HG03558 (cell line): Measurements from ENCODE around the gene INPP5K.
A peak's percentile ranks its signal among the peaks of the same experiment; 100 is the strongest.

ENCODE experiments used
- ATAC-seq: cut with Tn5 transposase; IDR thresholded peaks from one replicate; pipeline ENCODE4 v1.9.1; 2021; ENCODE audit warnings: moderate number of reproducible peaks; ENCODE audit not compliant: unreplicated experiment; ENCODE audit errors: extremely low read depth

Gene INPP5K

DNA sequence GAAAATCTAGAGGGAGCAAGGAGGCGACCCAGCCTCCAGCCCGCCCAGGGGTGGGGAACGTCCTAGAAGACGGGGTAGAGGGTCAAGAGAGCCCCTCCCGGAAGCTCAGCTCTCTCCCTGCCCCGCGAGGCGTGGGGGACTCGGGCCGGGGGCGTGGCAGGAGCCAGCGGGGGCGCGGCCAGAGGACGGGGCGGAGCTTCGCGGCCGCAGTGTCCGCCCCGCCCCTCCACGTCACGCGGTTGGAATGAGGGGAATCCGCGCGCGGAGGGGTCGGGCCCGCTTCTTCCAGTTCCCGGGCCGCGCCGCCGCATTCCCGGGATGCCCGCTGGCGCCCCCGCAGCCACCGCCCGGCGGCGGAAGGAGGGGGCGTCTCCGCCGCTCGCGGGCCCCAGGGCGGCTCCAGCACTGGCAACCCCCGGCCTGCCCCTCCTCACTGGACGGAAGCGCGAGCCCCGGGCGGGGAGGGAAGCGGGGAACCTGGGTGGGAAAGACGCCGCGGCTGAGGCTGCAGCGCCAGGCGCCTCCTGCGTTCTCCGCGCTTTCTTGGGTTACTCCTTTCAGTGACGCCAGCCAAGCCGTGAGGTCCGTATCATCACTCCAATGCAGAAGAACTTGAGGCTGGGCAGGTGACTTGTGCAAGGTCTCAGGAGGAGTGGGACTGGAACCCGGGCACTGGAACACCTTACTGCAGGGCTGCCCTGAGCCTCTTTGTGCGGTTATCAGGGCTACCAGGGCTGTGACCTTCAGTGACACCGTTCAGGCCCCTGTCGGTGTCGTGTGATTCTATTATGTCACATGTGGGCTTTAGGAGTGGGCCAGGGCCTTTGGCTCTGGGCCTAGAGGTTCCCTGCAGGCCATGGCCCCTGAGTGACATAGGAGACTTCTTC lies 28.2 kb downstream of the INPP5K start:
- no peak for ATAC-seq

DNA sequence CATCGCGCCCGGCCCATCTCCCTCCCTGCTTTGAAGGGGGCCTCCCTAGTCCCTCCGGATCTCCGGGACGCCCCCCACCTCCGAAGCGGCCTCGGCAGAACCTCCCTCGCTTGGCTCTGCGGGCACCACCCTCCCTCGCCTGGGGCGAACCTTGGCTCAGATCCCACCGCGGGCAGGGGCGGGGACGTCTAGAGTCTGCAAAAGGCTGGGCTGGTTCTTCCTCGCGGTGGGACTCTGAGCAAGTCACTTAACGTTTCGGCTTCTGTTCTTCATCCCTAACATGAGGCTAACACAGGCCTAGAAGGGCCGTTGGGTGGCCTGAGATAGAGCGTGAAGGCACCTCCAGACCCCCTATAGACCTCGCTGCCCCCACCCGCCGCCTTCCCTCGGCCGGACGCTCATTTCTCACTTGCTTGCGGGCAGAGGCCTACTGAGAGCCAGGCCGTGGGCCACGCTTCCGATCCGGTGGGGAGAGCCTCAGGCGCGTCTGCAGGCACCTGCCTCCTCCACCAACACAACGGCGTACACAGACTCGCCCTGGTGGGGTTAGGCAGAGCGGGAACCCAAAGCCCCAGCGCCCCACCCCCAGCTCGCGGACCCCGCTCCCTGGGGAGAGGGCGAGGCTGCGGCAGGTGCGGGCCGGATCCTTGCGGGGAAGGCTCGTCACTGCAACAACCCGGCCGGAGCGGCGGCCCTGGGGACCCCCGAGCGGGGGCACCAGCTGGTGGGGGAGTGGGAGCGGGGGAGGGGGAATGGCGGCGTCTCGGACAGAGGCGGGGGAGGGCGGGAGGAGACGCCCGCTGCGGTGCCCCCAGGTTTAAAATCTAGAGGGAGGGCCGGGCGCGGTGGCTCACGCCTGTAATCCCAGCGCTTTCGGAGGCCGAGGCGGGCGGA lies 29.4 kb downstream of the INPP5K start:
- ATAC-seq: no peak

DNA sequence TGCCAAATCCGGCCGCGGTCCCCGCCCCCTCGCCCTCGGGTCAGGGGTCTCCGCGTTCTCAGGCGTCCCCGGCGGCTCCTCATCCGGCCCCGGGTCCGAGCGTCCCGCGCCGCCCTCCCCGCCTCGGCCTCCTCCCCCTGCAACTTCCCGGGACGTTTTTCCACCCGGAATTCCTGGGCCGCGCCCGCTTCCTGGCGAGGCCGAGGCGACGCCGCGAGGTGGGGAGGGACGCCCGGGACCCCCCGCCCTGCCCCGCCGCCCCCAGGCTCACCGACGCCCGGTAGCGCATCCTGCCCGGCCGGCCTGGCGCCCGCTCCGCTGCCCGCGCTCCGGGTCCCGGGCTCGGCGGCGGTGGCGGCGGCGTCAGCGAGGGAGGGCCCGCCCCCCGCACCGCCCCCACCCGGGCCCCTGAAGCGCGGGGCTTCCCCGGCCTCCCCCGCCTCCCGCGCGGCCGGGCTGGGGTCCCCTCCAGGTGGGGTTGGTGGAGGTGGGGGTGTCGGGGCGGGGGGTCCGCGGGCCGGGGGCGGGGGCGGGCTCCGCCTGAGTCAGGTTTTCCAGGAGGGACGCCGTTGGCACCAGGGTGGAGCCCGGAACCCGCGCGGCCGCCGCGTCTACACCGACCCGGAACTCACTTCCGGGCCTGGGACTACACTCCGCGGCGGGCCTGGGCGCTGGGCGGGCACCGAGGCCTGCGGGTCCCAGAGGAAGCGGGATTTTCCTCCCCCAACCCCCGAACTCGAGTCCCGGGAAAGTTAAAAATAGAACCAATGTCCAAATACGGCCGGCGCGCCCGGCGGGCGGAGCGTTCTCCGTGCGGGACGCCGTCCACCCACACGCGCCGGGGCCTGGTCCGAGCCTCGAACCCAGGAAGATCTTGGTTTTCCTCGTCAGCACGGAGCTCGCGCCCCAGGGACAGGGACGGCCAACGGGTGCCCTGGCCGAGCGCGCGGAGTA lies 30.7 kb downstream of the INPP5K start:
- no peak for ATAC-seq

DNA sequence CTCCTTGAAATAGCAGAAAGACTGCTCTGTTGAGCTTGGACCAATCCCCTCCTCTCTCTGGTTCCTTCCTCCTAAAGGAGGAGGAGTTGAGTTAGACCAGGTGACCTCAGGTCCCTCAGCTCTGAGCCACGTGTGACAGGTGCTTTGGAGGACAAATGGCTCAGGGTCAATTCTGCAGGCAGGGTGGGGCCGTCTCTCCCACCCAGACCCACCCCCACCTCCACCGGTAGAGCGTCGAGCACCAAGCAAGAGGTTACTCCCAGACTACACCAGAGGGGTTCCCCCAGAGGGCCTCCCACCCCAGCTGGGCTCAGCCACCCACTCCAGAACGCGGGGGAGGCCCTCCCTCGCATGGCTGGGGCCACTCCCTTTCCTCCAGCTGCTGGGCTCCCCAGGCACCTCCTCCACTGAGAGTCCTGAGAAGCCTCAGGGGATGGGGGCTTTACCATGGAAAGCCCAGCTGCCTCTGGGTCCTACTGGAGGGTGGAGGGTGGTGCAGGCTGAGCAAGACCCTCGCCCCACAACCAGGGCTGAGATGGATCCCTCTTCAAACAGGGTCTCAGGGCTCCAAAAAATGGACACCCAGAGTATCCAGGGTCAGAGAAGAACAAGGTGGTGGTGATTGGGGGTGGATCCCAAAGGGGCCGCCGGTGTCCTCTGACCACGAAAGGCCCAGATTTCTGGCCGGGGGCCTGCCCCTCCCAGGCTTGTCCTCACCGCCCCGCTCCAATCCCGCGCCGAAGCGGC lies 31.6 kb downstream of the INPP5K start:
- ATAC-seq: peak; percentile 34

DNA sequence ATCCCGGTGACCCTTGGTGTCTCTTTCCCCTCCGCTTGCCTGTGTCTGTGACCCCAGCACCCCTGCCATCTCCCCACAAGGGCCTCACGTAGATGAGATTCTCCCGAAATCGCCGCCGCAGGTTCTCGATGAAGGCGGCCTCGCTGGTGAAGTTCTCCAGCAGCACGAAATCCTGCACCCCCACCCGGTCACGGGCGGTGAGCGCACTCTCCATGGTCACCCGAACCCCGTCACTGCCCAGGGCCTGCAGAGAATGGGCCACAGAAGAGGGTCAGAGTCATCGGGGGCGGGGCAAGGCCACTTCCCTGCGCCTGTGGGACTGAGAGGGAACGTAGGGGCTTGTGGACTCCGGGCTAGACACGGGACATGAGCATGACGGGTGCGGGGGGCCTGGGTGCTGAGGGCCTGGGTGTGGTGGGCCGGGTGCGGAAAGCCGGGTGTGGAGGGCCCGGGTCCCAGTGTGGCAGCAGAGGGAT lies 32.3 kb downstream of the INPP5K start:
- ATAC-seq: no peak

DNA sequence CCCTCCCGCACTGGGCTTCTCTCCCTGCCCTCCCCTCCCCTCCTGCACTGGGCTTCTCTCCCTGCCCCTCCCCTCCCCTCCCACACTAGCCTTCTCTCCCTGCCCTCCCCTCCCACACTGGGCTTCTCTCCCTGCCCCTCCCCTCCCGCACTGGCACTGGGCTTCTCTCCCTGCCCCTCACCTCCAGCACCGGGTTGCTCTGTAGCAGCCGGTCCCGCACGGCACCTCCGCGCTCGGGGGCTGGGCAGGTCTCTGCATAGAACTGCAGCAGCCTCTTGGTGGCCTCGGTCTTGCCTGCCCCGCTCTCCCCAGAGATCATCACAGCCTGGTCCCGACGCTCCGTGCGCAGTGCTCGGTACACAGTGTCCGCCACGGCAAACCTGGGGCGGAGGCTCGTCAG lies 33.7 kb downstream of the INPP5K start:
- no peak for ATAC-seq

DNA sequence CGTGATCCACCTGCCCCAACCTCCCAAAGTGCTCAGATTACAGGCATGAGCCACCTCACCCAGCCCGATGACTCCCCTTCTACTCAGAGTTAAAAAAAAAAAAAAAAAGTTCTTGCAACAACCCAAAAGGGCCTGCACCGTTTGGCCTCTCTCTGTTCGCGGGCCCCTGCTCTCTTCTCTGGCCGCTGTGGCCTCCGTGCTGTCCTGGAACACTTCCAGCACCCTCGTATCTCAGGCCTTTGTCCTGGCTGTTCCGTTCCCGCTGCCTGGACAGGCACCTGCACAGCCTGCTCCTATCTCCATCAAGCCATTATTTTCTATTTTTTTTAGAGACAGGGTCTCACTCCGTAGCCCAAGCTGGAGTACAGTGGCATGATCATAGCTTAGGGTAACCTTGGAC lies 34.7 kb downstream of the INPP5K start:
- ATAC-seq: no peak

DNA sequence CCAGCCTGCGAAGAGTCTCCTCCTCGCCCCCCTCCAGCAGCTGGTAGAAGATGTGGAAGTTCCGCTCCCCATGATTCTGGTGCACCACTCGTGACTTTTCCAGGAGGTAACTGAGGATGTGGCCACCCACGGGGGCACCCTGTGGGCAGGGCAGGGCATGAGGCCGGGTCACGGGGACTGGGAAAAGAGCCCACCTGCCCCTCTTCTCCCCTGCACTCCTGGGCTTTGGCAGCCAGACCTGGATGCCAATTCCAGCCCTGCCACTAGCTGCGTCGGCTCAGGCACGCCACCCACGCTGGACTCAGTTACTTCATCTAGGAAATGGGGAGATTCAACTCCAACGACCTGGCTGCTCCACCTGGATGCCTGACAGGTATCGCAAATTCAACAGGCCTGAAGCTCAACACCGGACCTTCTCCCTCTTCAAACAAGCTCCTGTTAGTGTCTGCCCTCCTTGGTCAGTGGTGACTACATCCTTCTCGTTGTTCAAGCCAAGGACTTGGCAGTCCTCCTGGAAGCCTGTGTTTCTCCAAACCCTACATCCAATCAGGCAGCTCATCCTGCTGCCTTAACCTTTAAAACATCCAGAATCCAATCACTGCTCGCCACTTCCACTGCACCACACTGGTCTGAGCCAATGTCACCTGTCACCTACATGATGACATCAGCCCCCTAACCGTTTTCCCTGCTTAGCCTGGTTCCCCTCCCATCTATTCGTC lies 35.5 kb downstream of the INPP5K start:
- no peak for ATAC-seq

DNA sequence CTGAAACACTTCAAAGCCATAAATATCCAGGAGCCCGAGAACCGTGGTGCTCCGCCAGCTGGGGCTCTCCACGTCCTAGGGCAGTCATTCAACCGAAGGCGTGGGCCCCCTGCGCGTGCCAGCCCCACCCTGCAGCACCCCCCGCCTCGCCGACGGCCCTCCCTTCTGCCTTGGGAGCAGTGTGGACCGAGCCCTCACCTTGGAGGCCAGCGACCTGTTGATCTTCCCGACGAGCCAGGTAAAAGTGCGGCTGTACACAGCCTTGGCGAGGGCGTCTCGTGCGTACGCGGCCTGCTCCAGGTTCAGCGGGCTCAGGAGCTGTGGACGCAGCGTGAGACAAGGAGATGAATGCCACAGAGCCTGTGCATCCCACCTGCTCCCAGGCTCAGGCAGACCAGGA lies 38.0 kb downstream of the INPP5K start:
- no peak for ATAC-seq

DNA sequence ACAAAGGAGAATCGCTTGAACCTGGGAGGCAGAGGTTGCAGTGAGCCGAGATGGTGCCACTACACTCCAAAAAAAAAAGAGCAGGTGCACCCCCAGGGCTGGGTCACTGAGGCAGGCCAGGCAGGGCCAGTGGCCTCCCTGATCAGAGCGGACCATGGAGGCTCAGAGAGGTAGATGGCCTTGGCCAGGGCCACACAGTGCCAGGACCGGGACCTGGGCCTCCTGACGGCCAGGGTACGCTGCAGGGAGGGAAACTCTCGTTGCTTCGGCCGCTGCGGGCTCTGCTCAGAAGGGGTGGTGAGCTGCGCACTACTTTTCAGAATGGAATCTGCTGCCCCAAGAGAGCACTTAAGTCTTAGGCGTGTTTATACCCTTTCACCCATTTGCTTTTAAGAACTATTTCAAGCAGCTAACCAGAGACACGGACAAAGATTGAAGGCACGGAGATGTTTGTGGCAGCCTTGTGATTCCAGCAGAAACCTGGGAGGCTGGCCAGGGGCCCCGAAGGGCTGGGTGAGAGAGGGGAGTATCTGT lies 41.0 kb downstream of the INPP5K start:
- ATAC-seq: no peak

DNA sequence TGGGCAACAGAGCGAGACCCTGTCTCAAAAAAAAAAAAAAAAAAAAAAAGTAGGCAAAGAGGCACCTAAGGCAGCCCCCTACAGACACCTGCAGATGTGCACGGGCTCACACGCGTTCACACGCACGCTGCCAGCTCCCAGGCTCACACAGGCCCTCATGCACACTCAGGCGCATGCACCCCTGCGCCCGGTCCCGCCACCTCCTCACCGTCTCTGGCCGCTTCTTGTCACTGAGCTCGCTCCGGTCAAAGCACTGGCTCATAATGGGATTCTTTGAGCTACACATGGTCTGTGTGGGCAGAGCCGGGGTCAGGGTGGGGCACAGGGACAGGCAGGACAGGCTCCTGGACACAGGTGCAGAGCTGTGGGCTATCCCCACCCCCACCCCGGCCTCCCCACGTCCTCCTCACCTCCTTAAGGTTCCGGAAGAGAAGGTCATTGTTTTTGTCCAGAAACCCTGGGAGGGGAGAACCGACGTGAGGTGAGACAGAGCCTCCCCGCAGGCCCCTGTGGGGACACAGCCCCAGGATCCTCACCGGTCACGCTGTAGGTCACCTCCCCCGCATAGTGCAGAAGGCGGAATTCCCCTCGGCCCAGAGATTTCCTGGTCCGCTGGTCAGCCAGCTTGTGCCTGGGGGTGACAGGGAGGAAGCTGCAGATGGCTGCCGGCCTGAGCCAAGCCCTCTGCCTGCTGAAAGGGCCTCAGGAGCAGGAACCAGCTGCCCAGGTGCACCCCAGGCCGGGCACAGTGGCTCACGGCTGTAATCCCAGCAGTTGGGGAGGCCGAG lies 41.8 kb downstream of the INPP5K start:
- ATAC-seq: no peak

DNA sequence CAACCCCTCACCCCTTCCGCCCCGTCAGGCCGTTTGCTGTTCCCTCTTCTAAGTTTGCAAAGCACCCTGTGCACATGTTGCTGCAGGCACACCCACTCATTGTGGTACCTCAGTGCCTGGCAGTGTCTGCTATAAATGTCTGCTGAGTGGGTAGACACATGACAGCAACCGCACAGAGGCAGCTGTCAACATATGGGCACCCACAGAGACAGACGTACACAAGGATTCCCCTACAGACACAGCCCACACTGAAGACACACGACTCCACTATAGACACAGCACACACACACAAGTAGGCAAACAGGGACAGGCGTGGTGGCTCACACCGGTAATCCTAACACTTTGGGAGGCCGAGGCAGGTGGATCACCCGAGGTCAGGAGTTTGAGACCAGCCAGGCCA lies 42.6 kb downstream of the INPP5K start:
- ATAC-seq: no peak

DNA sequence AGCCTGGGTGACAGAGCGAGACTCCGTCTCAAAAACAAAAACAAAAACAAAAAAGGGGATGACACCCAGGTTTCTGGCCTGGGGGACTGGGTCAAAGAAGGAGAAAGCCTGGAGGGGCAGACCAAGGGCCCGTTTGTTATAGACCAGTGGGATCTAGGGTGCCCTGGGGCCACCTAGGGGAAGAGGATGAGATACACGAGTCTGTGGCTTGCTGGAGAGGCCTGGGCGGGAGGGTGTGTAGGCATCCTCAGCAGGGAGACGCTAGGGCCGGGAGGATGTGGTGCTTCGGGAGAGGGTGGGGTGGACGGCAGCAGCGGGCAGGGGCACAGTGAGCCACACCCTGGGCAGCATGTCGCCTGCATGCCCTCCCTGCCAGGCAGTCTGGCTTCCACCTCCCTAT lies 43.2 kb downstream of the INPP5K start:
- ATAC-seq: no peak

DNA sequence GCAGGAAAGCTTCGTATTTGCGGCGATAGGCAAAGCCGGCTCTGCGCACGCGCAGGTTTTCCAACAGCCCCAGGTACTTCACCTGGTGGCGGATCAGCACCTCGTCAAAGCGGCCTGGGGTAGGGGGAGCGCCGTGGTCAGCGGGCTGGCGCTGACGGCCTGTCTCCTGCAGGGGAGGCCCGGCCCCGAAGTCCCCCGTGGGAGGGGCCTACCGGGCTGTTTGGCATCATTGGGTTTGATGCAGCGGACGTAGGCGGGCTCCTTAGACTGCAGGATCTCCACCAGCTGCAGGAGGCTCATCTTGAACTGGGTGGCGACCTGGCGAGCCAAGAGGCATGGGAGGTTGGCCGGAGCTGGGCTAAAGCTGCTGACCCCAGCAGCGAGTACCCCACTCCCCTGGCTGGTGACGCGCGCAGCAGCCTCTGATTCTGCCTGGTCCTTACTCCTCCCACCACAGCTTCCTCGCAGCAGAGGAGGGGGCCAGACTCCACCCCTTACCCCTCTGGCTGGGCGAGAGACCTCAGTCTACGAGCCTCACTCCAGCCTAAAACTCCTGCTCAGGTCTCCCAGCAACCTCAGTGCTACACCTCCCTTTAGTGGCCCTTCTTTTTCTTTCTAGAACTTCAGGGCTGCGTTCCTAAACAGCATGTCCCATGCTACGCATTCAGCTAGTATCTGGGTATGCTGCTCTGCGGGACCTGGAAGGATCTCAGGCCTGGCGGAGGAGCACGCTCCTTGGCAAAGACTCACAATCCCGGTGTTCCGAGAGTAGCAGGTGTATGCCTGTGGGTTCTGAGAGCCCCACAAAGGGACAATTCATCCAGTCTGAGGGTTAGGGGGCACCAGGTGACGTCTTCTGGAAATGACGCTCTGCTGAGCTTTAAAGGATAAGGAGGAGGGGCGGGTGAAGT lies 44.2 kb downstream of the INPP5K start:
- ATAC-seq: no peak

DNA sequence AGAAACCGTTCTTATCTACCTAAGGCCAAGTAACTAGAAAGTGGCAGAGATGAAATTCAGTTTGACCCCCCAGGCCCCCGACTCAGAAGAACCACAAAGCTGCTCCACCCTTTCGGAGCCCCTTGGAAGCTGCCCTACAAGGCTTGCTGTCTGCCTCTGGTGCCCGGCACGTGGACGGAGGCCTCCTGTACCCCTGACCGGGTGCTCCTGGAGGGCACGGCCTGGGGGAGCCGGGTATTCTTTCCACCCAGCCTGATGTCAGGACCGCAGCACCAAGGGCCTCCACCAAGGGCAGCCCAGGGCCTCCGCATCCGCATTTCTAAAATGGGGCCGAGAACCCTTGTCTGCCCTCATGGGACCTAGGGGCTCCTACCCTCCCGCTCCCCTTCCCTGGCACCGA lies 44.9 kb downstream of the INPP5K start:
- ATAC-seq: no peak

DNA sequence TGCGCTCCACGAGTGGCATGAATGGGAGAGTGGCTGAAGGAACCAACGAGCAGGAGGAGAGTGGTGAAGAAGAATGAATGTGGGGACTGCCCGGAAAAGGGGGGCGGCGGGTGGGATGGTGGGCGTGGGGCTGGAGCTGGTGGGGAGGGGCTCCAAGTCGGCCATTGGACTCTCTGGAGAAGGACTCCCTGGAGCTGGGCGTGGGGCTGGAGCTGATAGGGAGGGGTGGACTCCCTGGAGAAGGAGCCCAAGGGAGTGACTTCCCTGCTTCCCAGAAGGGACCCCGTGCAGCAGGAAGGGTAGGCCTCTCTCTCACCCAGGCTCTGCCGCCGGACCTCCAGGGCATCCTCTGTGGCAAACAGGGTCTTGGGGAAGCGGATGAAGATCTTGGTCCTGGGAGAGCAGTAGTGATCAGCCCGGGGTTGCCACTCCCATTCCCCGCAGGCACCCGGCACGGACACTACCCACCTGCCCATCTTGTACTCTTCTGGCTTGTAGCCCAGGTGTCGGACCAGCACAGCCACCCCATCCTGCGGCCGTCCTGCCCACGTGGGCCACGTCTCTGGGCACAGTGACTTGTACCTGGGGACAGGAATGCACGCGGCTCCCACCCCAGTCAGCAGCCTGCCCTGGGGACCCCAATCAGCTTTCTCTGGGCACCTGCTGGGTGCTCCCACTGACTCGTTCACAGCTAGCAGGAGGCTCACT lies 45.5 kb downstream of the INPP5K start:
- ATAC-seq: no peak
